Breast epithelium (tissue), 3 donors: ENCODE data around the gene ZNF44.

Experiments used
- POLR2AphosphoS5 ChIP-seq, 3 donors: sonication (generic); formaldehyde crosslinking; IDR thresholded peaks; one replicate each; pipeline ENCODE4 v1.6.1; 2017; ENCODE audit warnings: antibody characterized with exemption in 3 of 3
- TF ChIP-seq, protein P1 (sequence below), 3 donors: fragments of 450-650 bp; IDR thresholded peaks; one replicate each; pipeline ENCODE4 v1.5.1; 2016 to 2017; ENCODE audit warnings: antibody characterized with exemption in 3 of 3, mild to moderate bottlenecking in 3 of 3, moderate library complexity in 3 of 3

DNA sequence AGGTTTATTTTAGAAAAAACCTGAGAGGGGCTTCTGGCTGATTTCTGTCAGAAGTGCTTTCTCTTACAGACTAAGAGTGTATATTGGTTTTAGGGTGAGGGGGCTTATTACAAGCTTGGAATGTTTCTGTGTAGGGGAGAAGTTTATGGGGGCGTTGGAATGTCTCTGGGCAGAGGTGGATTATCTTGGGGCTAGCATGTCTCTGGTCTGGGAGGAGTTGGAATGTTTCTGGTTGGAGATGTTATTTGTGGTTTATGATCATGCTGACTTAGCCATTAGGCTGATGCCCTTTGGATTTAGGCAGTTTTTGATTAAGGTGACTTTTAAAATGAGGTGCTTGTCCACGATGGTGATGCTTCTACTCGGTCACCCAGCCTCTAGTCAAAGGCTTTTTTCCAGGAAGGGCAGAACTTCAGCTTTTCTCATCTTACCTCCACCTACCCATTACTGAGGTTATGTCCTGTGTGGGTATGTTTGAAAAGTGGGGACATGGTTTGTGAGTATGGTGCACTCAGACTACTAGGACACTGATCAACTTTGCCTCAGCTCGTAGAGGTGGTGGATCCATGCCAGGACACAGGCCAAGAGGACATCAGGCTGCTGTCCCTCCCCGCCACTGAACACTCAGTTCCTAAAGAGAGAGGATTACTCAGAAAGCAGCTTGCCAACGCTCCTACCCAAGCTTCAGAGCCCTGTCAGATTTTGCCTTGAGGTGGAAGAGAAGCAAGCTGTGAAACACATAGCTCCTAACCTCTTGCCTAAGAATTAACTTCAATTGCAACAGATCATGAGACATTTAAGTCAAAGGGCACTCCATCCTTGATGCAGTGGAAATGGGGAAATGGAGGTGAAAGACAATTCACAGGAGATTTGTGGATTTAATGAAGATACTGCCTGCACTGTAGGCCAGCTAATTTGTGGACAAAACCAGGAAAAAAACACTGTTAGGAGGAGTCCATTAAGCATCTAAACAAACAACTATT, 63.6 kb downstream of the ZNF44 start:
- TF ChIP-seq, protein P1, sequence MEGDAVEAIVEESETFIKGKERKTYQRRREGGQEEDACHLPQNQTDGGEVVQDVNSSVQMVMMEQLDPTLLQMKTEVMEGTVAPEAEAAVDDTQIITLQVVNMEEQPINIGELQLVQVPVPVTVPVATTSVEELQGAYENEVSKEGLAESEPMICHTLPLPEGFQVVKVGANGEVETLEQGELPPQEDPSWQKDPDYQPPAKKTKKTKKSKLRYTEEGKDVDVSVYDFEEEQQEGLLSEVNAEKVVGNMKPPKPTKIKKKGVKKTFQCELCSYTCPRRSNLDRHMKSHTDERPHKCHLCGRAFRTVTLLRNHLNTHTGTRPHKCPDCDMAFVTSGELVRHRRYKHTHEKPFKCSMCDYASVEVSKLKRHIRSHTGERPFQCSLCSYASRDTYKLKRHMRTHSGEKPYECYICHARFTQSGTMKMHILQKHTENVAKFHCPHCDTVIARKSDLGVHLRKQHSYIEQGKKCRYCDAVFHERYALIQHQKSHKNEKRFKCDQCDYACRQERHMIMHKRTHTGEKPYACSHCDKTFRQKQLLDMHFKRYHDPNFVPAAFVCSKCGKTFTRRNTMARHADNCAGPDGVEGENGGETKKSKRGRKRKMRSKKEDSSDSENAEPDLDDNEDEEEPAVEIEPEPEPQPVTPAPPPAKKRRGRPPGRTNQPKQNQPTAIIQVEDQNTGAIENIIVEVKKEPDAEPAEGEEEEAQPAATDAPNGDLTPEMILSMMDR (IDR thresholded peaks at IDR 0.05) = no peak
- TF ChIP-seq POLR2AphosphoS5 (IDR thresholded peaks at IDR 0.05) = no peak
